Astrocyte (in vitro differentiated cells and primary cell): ENCODE results near the gene CREM.

Experiments
- CTCF ChIP-seq: IDR thresholded peaks from 2 replicates; pipeline ENCODE4 v1.5.1; 2011; ENCODE audit warnings: low read depth, mild to moderate bottlenecking, inconsistent platforms, low read length, moderate library complexity; ENCODE audit not compliant: insufficient read depth
- EZH2 ChIP-seq: IDR thresholded peaks from 2 replicates; pipeline ENCODE4 v1.6.1; 2012; ENCODE audit warnings: mild to moderate bottlenecking, low read length, inconsistent platforms; ENCODE audit not compliant: insufficient read depth

- TF ChIP-seq EZH2, result no peak
- no peak for TF ChIP-seq CTCF
Observed at GRCh38 chr10:35210961-35211360, 84.3 kb downstream of the CREM start.
